HG02588 (cell line): Measurements from ENCODE around the gene KIAA1328.
"Not testable (repeated sequence)": the region's sequence is repeated elsewhere in the genome, so short reads cannot be mapped to it uniquely, and the experiment has no call there.

Experiments
- ATAC-seq: cut with Tn5 transposase; IDR thresholded peaks from one replicate; pipeline ENCODE4 v1.9.1; 2021; ENCODE audit warnings: mild to moderate bottlenecking, moderate library complexity; ENCODE audit not compliant: unreplicated experiment

Gene KIAA1328

GRCh38 chr18:36885981-36886380, 57.1 kb downstream of the KIAA1328 start:
- no peak for ATAC-seq

GRCh38 chr18:36887114-36887513, 58.2 kb downstream of the KIAA1328 start:
- no peak for ATAC-seq

- no peak for ATAC-seq
Observed at GRCh38 chr18:36887864-36888263, 58.9 kb downstream of the KIAA1328 start.

DNA sequence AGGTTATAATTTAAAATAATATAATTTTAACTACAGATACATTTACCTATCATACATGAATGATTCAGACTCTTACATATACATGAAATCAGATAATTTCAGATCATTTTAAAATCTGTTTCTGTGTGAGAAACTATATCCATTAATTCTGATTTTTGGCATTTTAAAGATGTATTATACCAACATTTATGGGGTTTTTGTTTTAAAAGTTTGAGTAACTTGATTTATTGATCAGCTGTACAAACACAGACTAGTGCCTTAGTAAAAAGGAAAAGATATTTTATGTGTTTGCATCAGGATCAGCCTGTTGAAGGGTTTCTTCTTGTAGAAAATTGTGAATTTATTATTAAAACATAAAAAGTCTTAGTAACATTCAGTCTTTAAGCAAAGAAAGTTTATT, 59.9 kb downstream of the KIAA1328 start:
- no peak for ATAC-seq

DNA sequence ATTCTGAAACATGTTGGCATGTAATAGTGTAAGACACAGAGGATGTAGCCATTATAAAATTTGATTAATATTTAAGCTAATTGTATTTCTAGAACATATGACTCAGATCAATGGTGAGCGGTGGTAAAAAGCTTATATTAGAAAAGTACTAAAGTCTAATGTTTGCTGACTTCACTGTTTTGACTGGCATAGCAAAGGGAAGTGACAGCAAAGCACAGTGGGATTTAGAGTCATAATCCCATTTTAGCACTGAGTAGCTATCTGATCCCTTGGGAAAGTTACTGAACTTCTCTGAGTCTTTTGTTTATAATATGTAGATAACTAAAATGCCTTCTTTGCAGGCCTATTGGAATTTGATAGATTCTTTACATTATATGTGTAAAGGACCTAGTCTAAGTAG, 60.4 kb downstream of the KIAA1328 start:
- no peak for ATAC-seq

- no peak for ATAC-seq
Observed at GRCh38 chr18:36889742-36890141, 60.8 kb downstream of the KIAA1328 start.

DNA sequence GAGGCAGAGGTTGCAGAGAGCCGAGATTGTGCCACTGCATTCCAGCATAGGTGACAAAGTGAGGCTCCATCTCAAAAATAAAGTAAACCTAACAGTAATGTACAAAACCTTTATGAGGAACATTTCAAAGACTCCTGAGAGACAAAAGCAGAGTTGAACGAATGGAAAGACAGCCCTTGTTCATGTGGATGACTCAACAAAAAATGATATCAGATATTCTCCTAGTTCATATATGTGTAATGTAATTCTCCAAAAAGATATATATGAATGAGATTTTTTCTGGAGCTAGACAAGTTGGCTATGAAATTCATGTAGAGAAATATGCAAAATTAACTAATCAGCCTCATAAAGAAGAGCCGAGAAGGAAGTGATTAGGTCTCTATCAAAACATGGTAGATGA, 61.7 kb downstream of the KIAA1328 start:
- no peak for ATAC-seq

DNA sequence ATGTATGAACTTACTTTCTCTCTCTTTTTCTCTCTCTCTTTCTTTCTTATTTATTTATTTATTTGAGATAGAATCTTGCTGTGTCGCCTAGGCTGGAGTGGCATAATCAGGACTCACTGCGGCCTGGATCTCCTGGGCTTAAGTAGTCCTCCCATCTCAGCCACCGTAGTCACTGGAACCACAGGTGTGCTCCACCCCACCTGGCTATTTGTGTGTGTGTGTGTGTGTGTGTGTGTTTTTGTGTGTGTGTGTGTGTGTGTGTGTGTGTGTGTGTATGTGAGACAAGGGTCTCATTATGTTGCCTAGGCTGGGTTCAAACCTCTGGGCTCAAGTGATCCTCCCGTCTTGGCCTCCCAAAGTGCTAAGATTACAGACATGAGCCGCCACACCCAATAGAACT, 64.3 kb downstream of the KIAA1328 start:
- no peak for ATAC-seq

DNA sequence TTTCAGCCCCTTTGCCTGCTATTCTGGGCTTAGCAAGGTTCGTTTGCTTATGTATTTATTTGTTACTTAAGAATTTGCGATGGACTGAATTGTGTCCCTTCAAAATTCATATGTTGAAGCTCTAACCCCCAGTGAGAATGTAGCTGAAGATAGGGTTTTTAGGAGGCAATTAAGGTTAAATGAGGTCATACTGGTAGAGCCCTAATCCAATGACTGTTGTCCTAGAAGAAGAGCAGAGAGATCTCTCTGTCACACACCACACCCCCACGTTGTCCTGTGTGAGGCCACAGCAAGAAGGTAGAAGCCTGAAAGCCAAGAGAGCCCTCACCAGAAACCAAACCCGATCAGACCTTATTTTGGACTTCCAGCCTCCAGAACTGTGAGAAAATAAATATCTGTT, 66.7 kb downstream of the KIAA1328 start:
- ATAC-seq = no peak

DNA sequence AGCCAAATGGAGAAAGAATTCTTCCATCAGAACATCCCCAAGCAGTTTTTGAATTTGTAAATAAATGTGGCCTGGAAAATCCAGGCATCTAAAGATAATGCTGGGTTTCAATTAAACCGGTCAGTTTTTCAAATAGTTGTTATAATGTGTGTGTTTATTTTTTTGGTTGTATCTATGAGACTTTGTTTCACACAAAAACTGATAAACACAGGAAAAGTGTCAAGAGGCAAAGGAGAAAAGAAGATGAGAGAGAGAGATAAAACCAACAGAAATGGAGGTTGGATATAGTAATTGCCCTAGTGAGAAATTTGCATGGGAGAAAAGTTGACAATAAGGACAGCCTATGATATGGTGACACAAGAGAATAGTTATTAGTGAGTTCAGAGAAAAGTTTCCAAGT, 68.3 kb downstream of the KIAA1328 start:
- no peak for ATAC-seq

- no peak for ATAC-seq
Observed at GRCh38 chr18:36899289-36899688, 70.4 kb downstream of the KIAA1328 start.

- ATAC-seq = no peak
Observed at GRCh38 chr18:36900466-36900865, 71.5 kb downstream of the KIAA1328 start.

DNA sequence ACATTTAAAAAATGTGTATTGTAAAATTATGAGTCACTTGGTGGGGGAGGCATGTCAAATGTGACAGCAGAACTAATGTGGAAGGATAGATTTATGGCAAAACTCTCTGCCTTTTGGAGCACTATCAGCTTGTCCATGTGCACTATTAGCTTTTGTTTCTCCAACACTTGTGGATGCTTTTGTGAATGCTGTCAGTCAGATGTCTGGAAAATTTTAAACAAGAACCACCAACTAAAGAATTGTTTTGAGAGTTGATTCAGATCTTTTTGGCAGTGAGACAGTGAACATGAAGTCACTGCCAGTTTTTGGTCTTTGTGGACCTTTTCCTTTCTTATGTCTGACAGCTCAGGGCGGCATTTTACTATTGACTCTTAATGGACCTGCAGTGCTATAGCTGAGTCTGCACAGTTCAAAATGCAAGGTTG, 72.4 kb downstream of the KIAA1328 start:
- ATAC-seq = no peak

DNA sequence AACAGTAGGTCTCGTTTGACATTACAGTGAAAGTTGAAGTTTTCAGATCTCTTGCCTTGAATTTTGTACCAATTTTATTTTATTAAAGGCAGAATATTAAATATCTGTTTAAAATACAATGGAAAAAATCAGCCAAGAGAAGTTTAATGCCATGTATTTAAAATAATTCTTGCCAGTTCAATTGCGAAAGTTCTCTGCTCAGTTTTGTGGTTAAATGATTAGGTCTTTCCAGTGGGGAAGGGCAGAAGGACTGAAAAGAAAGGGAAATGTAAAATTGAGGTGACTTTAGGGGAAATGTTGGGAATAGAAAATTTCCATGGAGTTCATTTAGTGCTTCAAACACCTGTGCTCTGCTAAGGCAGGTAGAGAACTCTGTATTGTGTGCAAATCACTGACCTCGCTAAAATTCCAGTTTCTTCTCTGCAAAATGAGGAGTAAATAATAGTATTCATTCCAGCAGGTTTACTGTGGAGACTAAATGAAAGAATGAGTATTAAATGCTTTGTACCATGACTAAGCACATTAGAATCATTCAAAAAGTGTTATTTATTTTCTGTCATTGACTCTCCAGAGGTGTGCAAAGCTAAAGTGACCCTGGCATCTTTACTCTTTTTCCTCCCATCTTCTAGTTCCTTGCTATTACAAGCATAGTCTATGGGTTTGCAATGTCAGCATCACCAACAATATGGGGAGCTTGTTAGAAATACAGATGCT, 74.4 kb downstream of the KIAA1328 start:
- no peak for ATAC-seq

GRCh38 chr18:36905571-36905970, 76.6 kb downstream of the KIAA1328 start:
- no peak for ATAC-seq

DNA sequence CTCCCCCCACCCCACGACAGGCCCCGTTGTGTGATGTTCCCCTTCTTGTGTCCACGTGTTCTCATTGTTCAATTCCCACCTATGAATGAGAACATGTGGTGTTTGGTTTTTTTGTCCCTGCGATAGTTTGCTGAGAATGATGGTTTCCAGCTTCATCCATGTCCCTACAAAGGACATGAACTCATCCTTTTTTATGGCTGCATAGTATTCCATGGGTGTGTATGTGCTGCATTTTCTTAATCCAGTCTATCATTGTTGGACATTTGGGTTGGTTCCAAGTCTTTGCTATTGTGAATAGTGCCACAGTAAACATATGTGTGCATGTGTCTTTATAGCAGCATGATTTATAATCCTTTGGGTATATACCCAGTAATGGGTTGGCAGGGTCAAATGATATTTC, 80.4 kb downstream of the KIAA1328 start:
- ATAC-seq = not testable (repeated sequence)

GRCh38 chr18:36912887-36913286, 84.0 kb downstream of the KIAA1328 start:
- ATAC-seq = no peak

DNA sequence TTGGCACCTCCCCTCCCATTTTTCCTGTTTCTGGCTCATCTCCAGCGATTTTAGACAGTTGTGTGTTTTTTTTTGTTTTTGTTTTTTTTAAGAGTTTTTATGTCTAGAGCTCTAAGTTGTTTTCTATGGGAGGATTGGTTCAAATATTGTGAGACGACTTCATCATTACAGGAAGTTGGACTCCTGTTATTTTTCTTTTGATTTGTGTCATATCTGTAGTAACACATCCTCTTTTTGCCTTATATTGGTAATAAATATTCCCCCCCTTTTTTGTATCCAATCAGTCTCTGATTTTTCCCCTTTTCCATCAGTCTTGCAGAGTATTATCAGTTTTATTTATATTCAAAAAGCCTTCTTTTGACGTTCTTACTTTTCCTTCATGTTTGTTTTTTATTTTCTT, 89.0 kb downstream of the KIAA1328 start:
- ATAC-seq = no peak

GRCh38 chr18:36929601-36930000, 100.7 kb downstream of the KIAA1328 start:
- no peak for ATAC-seq

- ATAC-seq = no peak
Observed at GRCh38 chr18:36931106-36931505, 102.2 kb downstream of the KIAA1328 start.

GRCh38 chr18:36933552-36933951, 104.6 kb downstream of the KIAA1328 start:
- ATAC-seq = no peak

GRCh38 chr18:36934884-36935283, 106.0 kb downstream of the KIAA1328 start:
- no peak for ATAC-seq

DNA sequence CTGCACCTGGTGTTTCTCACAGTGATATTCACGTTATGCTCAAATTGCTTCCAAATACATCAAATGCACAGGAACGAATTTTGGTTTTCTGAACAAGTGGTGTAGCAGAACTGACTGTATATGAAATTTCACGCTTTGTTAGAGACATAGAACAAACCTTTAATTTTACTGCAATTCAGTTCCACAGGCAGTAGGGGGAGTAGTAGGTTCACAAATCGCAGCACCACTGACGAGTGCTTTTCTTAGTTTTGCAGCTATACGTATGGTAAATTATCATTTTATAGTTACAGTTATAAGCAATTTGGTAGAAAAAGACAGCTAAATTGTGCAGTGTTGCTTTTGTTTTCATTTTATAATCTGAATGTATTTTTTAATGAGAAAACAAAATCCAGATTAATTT, 113.3 kb downstream of the KIAA1328 start:
- ATAC-seq = peak; percentile 46
